ENCODE results near the gene DMBX1. TPM values are rescaled to one million over a fixed set of nuclear protein-coding genes. Genes with fewer than 3 reads are reported as not detected.
A peak's percentile ranks its signal among the peaks of the same experiment; 100 is the strongest.

Gene DMBX1
- polyA plus RNA-seq, 1 donor = not detected

- no peak overlapping the region for H3K4me3 ChIP-seq (ENCODE audit: low read length)
- peaks cover 9% of the 10 kb centered on the region for H3K9me3 ChIP-seq (ENCODE audit: control insufficient read depth, low read depth, low read length)
- DNase-seq = no peak
- WGBS (ENCODE audit: insufficient coverage, low lambda C conversion rate) = no CpG with 5 or more reads among the region's 14 CpGs
- peaks cover 97% of the 10 kb centered on the region for H3K27me3 ChIP-seq (ENCODE audit: control insufficient read depth, insufficient read depth, low read length)
- H3K4me1 ChIP-seq (ENCODE audit: control insufficient read depth, insufficient read depth, low read length) = peaks cover 9% of the 10 kb centered on the region
- no peaks in the 10 kb centered on the region for H3K36me3 ChIP-seq (ENCODE audit: control insufficient read depth, insufficient read depth, low read length)
- H3K27ac ChIP-seq (ENCODE audit: low read length) = no peak overlapping the region
These were observed 4.7 kb upstream of the DMBX1 start for GRCh38 chr1:46484783-46485490.

GRCh38 chr1:46485564-46486431 is 3.8 kb upstream of the DMBX1 start:
- H3K9me3 ChIP-seq (ENCODE audit: control insufficient read depth, low read depth, low read length) = peaks cover 9% of the 10 kb centered on the region
- WGBS (ENCODE audit: insufficient coverage, low lambda C conversion rate) = no CpG with 5 or more reads among the region's 58 CpGs
- DNase-seq = no peak
- peaks cover 9% of the 10 kb centered on the region for H3K4me1 ChIP-seq (ENCODE audit: control insufficient read depth, insufficient read depth, low read length)
- no peak overlapping the region for H3K4me3 ChIP-seq (ENCODE audit: low read length)
- H3K27me3 ChIP-seq (ENCODE audit: control insufficient read depth, insufficient read depth, low read length) = peaks cover 99% of the 10 kb centered on the region
- H3K27ac ChIP-seq (ENCODE audit: low read length) = no peak overlapping the region
- H3K36me3 ChIP-seq (ENCODE audit: control insufficient read depth, insufficient read depth, low read length) = no peaks in the 10 kb centered on the region

DNA sequence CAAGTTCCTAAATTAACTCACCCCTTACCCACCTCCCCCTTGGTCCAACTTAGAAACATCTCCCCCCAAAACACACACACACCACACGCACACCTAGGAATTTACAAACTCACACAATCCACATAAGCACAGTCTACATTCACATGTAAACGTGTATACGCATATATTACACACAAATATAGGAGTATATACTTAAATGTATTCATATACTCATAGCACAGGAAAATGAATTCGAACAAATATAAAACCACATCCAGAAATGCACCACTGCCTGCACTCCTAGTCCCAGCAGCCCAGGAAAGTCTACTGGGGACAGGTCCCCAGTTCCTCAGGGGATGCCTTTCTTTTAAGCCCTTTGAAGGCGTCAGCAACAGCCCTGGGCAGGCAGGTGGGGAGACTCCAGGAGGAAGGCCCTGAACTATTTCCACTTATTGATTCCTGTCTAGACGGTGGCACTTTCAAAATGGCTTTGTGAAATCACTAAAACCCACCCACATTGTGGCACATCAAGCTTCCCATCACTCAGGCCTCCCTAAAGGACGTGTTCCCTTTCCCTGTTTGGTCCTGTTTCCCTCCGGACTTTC is 3.1 kb upstream of the DMBX1 start:
- peaks cover 99% of the 10 kb centered on the region for H3K27me3 ChIP-seq (ENCODE audit: control insufficient read depth, insufficient read depth, low read length)
- H3K27ac ChIP-seq (ENCODE audit: low read length) = no peak overlapping the region
- 86% methylated on average over 2 of the region's 8 CpGs for WGBS (ENCODE audit: insufficient coverage, low lambda C conversion rate)
- H3K4me1 ChIP-seq (ENCODE audit: control insufficient read depth, insufficient read depth, low read length) = peaks cover 9% of the 10 kb centered on the region
- H3K9me3 ChIP-seq (ENCODE audit: control insufficient read depth, low read depth, low read length) = peaks cover 9% of the 10 kb centered on the region
- no peak for DNase-seq
- H3K36me3 ChIP-seq (ENCODE audit: control insufficient read depth, insufficient read depth, low read length) = no peaks in the 10 kb centered on the region
- no peak overlapping the region for H3K4me3 ChIP-seq (ENCODE audit: low read length)

- H3K36me3 ChIP-seq (ENCODE audit: control insufficient read depth, insufficient read depth, low read length) = no peaks in the 10 kb centered on the region
- no peak overlapping the region for H3K27ac ChIP-seq (ENCODE audit: low read length)
- H3K27me3 ChIP-seq (ENCODE audit: control insufficient read depth, insufficient read depth, low read length) = peaks cover 99% of the 10 kb centered on the region
- DNase-seq = no peak
- peaks cover 9% of the 10 kb centered on the region for H3K9me3 ChIP-seq (ENCODE audit: control insufficient read depth, low read depth, low read length)
- no peak overlapping the region for H3K4me3 ChIP-seq (ENCODE audit: low read length)
- WGBS (ENCODE audit: insufficient coverage, low lambda C conversion rate) = no CpG with 5 or more reads among the region's 7 CpGs
- H3K4me1 ChIP-seq (ENCODE audit: control insufficient read depth, insufficient read depth, low read length) = peaks cover 9% of the 10 kb centered on the region
These were observed 1.8 kb upstream of the DMBX1 start for GRCh38 chr1:46487818-46488218.

DNA sequence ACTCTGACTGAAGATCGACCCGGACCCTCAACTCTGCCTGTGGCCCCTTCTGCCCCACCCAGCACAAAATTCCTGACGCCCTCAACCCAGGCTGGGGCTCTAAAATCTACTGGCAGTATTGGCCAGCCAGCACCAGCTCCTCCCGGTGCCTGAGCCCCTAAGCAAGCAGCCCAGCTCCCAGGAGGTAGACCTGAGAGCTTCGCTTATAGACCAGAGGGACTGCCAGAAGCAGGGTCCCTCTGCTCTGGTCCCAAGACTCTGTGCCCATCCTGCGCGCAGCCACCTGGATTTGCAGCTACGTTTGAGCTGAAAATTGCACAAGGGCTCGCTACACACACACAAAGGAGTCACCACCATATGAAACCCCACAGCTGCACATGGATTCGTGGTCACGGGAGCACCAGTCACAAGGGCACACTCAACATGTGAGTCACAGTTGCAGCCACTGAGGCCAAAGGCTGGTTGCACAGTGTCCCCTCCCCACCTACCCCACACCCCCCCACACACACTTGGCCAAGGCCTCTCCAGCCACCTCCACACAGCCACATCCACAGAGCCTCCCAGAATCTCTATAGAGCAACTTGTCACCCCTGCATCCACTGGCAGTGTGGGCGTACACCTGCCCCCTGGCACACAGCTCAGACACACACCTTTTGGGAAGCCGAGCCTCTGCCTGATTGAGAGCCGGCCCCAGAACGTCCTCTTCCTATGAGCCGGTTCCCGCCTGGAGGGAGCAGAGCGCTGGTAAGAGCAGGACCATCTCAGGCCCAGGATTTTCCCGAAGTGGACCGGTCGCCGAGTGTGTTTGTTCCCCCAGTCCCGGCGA is 1.1 kb upstream of the DMBX1 start:
- Histone ChIP-seq H3K27ac (ENCODE audit: low read length) (no peak overlapping the region), H3K9me3 (ENCODE audit: control insufficient read depth, low read depth, low read length) (peaks cover 9% of the 10 kb centered on the region), H3K27me3 (ENCODE audit: control insufficient read depth, insufficient read depth, low read length) (peaks cover 99% of the 10 kb centered on the region), H3K4me1 (ENCODE audit: control insufficient read depth, insufficient read depth, low read length) (peaks cover 9% of the 10 kb centered on the region), H3K4me3 (ENCODE audit: low read length) (no peak overlapping the region), H3K36me3 (ENCODE audit: control insufficient read depth, insufficient read depth, low read length) (no peaks in the 10 kb centered on the region)
- DNase-seq = peak; percentile 46 to 65
- no CpG with 5 or more reads among the region's 24 CpGs for WGBS (ENCODE audit: insufficient coverage, low lambda C conversion rate)

DNA sequence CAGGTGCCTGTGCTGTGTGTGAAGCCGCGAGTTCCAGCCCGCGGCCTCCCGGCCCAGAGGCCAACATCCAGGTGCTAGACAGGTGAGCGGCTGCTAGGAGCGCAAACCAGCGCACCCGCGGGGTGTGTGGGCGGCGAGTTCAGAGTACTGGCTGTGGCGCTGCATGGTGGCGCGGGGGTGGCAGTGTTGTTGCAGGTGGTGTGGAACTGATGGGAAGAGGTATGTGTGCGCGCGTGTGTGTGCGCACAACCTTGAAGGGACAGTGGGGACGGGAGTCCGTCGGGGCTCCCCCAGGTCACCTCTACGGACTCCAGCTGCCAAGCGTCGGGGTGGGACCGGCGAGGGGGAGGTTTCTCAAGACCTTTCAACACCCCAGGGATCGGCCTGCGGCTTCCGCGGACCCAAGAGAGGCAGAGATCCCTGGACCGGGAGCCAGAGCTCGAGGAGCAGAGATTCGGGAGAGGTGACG is 433 bp upstream of the DMBX1 start:
- H3K27ac ChIP-seq (ENCODE audit: low read length) = no peak overlapping the region
- H3K9me3 ChIP-seq (ENCODE audit: control insufficient read depth, low read depth, low read length) = peaks cover 9% of the 10 kb centered on the region
- peaks cover 9% of the 10 kb centered on the region for H3K4me1 ChIP-seq (ENCODE audit: control insufficient read depth, insufficient read depth, low read length)
- no peak overlapping the region for H3K4me3 ChIP-seq (ENCODE audit: low read length)
- H3K27me3 ChIP-seq (ENCODE audit: control insufficient read depth, insufficient read depth, low read length) = peaks cover 99% of the 10 kb centered on the region
- H3K36me3 ChIP-seq (ENCODE audit: control insufficient read depth, insufficient read depth, low read length) = no peaks in the 10 kb centered on the region
- no CpG with 5 or more reads among the region's 35 CpGs for WGBS (ENCODE audit: insufficient coverage, low lambda C conversion rate)
- peak in 1 of 2 donors; percentile 47 for DNase-seq

DNA sequence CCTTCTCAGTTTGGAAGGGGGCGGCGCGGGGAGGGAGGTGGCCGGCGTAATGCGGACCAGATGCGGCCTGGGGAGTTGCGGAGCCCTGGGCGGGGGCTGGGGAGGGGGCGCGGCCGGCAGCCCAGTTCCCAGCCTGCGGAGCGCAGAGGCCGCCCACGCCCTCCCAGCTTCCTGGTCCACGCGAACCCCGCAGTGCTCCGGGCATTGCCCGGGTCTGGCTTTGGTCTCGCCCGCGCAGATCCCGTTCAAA is 695 bp downstream of the DMBX1 start:
- H3K4me3 ChIP-seq (ENCODE audit: low read length) = no peak overlapping the region
- H3K27ac ChIP-seq (ENCODE audit: low read length) = no peak overlapping the region
- H3K36me3 ChIP-seq (ENCODE audit: control insufficient read depth, insufficient read depth, low read length) = no peaks in the 10 kb centered on the region
- peaks cover 99% of the 10 kb centered on the region for H3K27me3 ChIP-seq (ENCODE audit: control insufficient read depth, insufficient read depth, low read length)
- no peak for DNase-seq
- WGBS (ENCODE audit: insufficient coverage, low lambda C conversion rate) = no CpG with 5 or more reads among the region's 25 CpGs
- peaks cover 9% of the 10 kb centered on the region for H3K9me3 ChIP-seq (ENCODE audit: control insufficient read depth, low read depth, low read length)
- H3K4me1 ChIP-seq (ENCODE audit: control insufficient read depth, insufficient read depth, low read length) = peaks cover 9% of the 10 kb centered on the region

DNA sequence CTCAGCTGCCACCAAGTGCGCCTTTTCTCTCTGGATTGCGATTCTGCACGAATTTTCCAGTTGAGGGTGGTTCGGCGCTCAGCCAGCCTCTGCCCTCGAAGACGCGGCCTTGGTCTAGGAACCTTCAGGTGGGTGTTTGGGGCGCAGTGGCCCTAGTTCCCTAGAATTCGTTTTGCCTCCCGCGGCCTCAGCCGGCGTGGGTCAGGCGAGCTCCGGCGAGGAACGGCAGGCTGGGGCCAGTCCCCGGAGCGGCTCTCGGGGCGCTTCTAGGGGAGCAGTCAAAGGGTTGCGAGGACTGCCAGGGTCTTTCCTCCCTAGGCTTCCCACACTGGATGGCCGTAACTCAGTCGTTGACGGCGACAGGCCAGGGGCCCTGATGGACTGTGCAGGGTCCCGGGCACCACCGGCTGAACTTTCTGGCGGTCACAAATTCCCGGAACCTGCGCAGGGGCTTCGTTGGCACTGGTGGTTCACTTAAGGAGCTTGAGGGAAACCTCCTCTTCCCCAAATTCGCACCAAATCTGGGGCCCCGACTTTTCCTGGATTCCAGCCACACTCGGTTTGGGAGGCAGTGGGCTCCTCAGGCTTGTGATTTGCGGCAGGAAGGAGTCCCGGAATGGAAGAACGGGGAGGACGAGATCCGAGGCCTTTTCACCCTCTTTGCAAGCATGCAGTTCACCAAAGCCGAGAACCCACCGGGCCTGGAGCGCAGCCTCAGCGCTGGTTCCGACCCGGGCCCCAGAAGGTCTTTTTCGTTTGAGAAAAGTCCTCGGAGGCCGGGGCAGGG is 1.2 kb downstream of the DMBX1 start:
- Histone ChIP-seq H3K4me1 (ENCODE audit: control insufficient read depth, insufficient read depth, low read length) (peaks cover 9% of the 10 kb centered on the region), H3K27me3 (ENCODE audit: control insufficient read depth, insufficient read depth, low read length) (peaks cover 100% of the 10 kb centered on the region), H3K36me3 (ENCODE audit: control insufficient read depth, insufficient read depth, low read length) (no peaks in the 10 kb centered on the region), H3K27ac (ENCODE audit: low read length) (no peak overlapping the region), H3K9me3 (ENCODE audit: control insufficient read depth, low read depth, low read length) (peaks cover 6% of the 10 kb centered on the region), H3K4me3 (ENCODE audit: low read length) (no peak overlapping the region)
- no CpG with 5 or more reads among the region's 50 CpGs for WGBS (ENCODE audit: insufficient coverage, low lambda C conversion rate)
- peak in 1 of 2 donors; percentile 56 for DNase-seq

- peaks cover 100% of the 10 kb centered on the region for H3K27me3 ChIP-seq (ENCODE audit: control insufficient read depth, insufficient read depth, low read length)
- peaks cover 9% of the 10 kb centered on the region for H3K4me1 ChIP-seq (ENCODE audit: control insufficient read depth, insufficient read depth, low read length)
- no peak overlapping the region for H3K27ac ChIP-seq (ENCODE audit: low read length)
- WGBS (ENCODE audit: insufficient coverage, low lambda C conversion rate) = no CpG with 5 or more reads among the region's 25 CpGs
- peaks cover 6% of the 10 kb centered on the region for H3K9me3 ChIP-seq (ENCODE audit: control insufficient read depth, low read depth, low read length)
- DNase-seq = peak in 1 of 2 donors; percentile 44
- H3K4me3 ChIP-seq (ENCODE audit: low read length) = no peak overlapping the region
- no peaks in the 10 kb centered on the region for H3K36me3 ChIP-seq (ENCODE audit: control insufficient read depth, insufficient read depth, low read length)
These were observed 2.0 kb downstream of the DMBX1 start for GRCh38 chr1:46491443-46492268.
